ENCODE measurements around the gene PPIL6. TPM values are rescaled to one million over a fixed set of nuclear protein-coding genes. Genes with fewer than 3 reads are reported as not detected.

PPIL6 gene
- total and polyA plus RNA-seq, 2 experiments from 2014 or later, result 1.7 TPM

DNA sequence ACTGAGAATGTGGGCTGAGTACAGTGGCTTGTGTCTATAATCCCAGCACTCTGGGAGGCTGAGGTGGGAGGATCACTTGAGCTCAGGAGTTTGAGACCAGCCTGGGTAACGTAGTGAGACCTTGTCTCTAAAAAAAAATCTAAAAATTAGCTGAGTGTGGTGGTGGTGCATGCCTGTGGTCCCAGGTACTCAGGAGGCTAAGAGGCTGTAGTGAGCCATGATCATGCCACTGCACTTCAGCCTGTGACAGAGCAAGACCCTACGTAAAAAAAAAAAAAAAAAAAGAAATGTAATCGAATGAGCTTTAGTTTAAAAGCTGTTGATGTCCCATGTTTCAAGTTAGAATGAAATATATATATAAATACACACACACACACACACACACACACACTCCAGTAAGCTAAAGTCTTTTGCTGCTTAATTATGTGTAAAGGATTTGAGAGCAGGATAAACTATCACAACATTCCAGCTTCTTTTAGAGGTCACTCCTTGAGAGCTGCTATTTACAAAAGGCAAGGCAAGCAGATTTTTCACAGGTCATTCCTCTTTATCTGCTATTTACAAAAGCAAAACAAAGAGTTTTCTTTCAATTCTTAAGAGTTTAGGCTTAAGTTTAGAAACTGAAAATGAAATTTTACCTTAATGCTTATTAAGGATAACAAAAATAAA, 19.9 kb upstream of the PPIL6 start (continued):
- no peak for TF ChIP-seq ZNF462 (CRISPR knock-in tag; IDR thresholded peaks at IDR 0.05)

DNA sequence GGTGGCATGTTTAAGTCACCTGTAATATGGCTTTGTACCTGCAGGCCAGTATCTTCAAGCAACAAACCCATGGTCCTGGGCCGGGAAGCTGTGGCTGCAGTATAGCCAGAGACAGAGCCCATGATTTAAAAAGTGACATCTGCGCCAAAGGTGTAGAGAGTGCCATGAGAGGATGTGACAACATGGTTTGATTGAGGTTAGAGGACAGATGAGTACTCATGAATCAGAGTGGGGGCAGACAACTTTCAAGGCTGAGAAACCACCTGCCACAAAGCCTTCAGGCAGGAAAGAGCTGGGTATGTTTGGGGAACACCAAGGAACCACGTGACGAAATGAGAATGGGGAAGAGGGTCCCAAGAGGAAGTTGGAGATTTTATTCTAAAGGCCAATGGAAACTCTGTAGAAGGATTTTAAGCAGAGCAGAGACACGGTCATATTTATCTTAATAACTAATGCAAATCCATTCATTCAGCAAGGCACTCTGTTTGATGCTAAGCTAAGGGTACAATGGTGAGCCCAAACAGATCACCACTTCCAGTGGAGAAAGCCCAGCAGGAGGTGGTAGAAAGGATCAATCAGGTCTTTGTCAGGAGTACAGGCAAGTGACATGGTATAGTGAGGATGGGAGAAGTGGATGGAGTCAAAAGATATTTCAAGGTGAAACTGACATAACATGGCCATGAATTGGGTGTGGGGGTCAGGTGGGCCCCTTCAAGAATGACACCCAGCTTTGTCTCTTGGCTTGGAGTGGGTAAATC, 18.5 kb upstream of the PPIL6 start:
- Mint-ChIP-seq H3K9me3 (no peaks in the 10 kb centered on the region; the same call in 2 of the 3 replicates), H3K4me3 (no peak overlapping the region), H3K36me3 (ENCODE audit: low read depth) (peaks cover 33% of the 10 kb centered on the region), H3K27ac (no peak overlapping the region), H3K27me3 (ENCODE audit: insufficient read depth, low read depth, poor library complexity) (peaks cover 20% of the 10 kb centered on the region), H3K4me1 (peaks cover 35% of the 10 kb centered on the region)
- Histone ChIP-seq H3F3A (replicated peaks; ENCODE audit: low read depth) (peaks cover 9% of the 10 kb centered on the region; the same call in 1 of the 2 replicates), H3K4me3 (no peak overlapping the region), H3K27ac (ENCODE audit: low read depth) (no peak overlapping the region), H3K9me2 (ENCODE audit: insufficient read depth) (no peaks in the 10 kb centered on the region), H3K4me2 (no peak overlapping the region), H4K20me1 (replicated peaks; ENCODE audit: insufficient read depth) (peaks cover 11% of the 10 kb centered on the region; the same call in 1 of the 2 replicates), H3K79me2 (replicated peaks; ENCODE audit: insufficient read depth) (no peaks in the 10 kb centered on the region), H3K27me3 (ENCODE audit: insufficient read depth) (no peaks in the 10 kb centered on the region; the same call in 1 of the 2 replicates), H3K36me3 (ENCODE audit: insufficient read depth) (peaks cover 19% of the 10 kb centered on the region), H2AFZ (no peak overlapping the region), H3K4me1 (ENCODE audit: insufficient read depth) (peaks cover 28% of the 10 kb centered on the region)
- ATAC-seq (no peak), DNase-seq (ENCODE audit: low spot score) (no peak)
- TF ChIP-seq NANOG (IDR thresholded peaks at IDR 0.05; ENCODE audit: borderline replicate concordance) (no peak), CREB1 (CRISPR knock-in tag; IDR thresholded peaks at IDR 0.05; ENCODE audit: low read depth) (no peak), ZNF114 (CRISPR knock-in tag; IDR thresholded peaks at IDR 0.05) (no peak), ETS1 (IDR thresholded peaks at IDR 0.05) (no peak), STAT1 (IDR thresholded peaks at IDR 0.05; ENCODE audit: unreplicated experiment) (no peak), EZH2phosphoT487 (IDR thresholded peaks at IDR 0.05; ENCODE audit: unreplicated experiment) (no peak)
